H1 (cell line): ENCODE measurements around the gene MRPL9. TPM values are rescaled to one million over a fixed set of nuclear protein-coding genes. Genes with fewer than 3 reads are reported as not detected.
A peak's percentile ranks its signal among the peaks of the same experiment; 100 is the strongest.

ENCODE experiments used
- ASH2L ChIP-seq: fragments of 200-600, 300-600 bp; sonication (generic); IDR thresholded peaks from one replicate; pipeline ENCODE4 v1.7.1; 2017; ENCODE audit warnings: low read length
- ATF3 ChIP-seq: IDR thresholded peaks from 2 replicates; pipeline ENCODE4 v1.6.1; 2011; ENCODE audit warnings: low read depth, mild to moderate bottlenecking, low read length; ENCODE audit not compliant: insufficient read depth
- BRCA1 ChIP-seq: IDR thresholded peaks from 2 replicates; pipeline ENCODE4 v1.6.1; 2012; ENCODE audit warnings: low read depth, low read length, improper control_type of control experiment
- CHD7 ChIP-seq: fragments of 300-600 bp; sonication (generic); IDR thresholded peaks from 2 replicates; pipeline ENCODE4 v1.7.1; 2012; ENCODE audit warnings: low read length, moderate library complexity, mild to moderate bottlenecking, inconsistent platforms; ENCODE audit not compliant: insufficient replicate concordance
- EP300 ChIP-seq, 2 experiments: IDR thresholded peaks; 1 replicate in 1 of 2; 2 replicates in 1 of 2; pipeline ENCODE4 v1.6.1; 2011 to 2012; ENCODE audit warnings: low read depth in 2 of 2, low read length in 2 of 2, mild to moderate bottlenecking in 2 of 2, borderline replicate concordance in 1 of 2, inconsistent platforms in 1 of 2, moderate library complexity in 1 of 2
- FOSL1 ChIP-seq: IDR thresholded peaks from 2 replicates; pipeline ENCODE4 v1.6.1; 2011; ENCODE audit warnings: mild to moderate bottlenecking, low read depth, low read length, moderate library complexity; ENCODE audit not compliant: insufficient read depth
- SRF ChIP-seq: IDR thresholded peaks from 2 replicates; pipeline ENCODE4 v1.6.1; 2011; ENCODE audit warnings: mild to moderate bottlenecking, low read depth, low read length, moderate library complexity
- TAF7 ChIP-seq: optimal IDR thresholded peaks from 2 replicates; pipeline ENCODE3; 2011; ENCODE audit warnings: low read depth, mild to moderate bottlenecking, inconsistent platforms, low read length, moderate library complexity, borderline replicate concordance
- polyA plus RNA-seq, 7 experiments: library from polyadenylated mRNA; depleted of rRNA in 3 of 7; stranded (reverse) in 5 of 7; unstranded in 2 of 7; fragments of >200 nt in 5 of 7; fragments of 200-250 nt in 2 of 7; gene quantifications; 1 replicate in 5 of 7; 2 replicates in 1 of 7; 4 replicates in 1 of 7; pipeline versions ENCODE4 v1.2.1 to v1.2.3, GENCODE V29; 2011 to 2013; ENCODE audit warnings: missing spikeins in 2 of 7, mixed read lengths in 2 of 7
- total RNA-seq: library from RNA; stranded (reverse); fragmentation: NEBNext Ultra II Directional; extraction: Animal tissue kit (Norgen Biotek cat#: 25700); gene quantifications from 2 replicates; pipeline ENCODE4 v1.2.1, GENCODE V29; 2021

Gene MRPL9
- total and polyA plus RNA-seq, 2 of the 8 experiments (the other 6 are each of a cell fraction or from before 2014, with no cell fraction given) = 74.9 to 113 TPM

- TF ChIP-seq CHD7 (no peak), BRCA1 (no peak), FOSL1 (no peak), SRF (no peak), TAF7 (peak; percentile 77), ASH2L (peak; percentile 93), EP300 (IDR thresholded peaks at IDR 0.05; ENCODE audit: borderline replicate concordance in 1 of 2, low read depth in 2 of 2, low read length in 2 of 2) (no peak), ATF3 (no peak)
Observed at GRCh38 chr1:151762941-151763921, at the start of gene MRPL9 (continued).
